HG03103 (cell line): ENCODE results near the gene PLAAT5.

Experiments used
- ATAC-seq: cut with Tn5 transposase; IDR thresholded peaks from one replicate; pipeline ENCODE4 v1.9.1; 2021; ENCODE audit warnings: low read depth; ENCODE audit not compliant: unreplicated experiment

Gene PLAAT5

GRCh38 chr11:63516109-63516508 is 25.1 kb upstream of the PLAAT5 start:
- no peak for ATAC-seq

GRCh38 chr11:63512816-63513215 is 21.8 kb upstream of the PLAAT5 start:
- no peak for ATAC-seq

GRCh38 chr11:63511048-63511748 is 20.2 kb upstream of the PLAAT5 start:
- ATAC-seq = no peak

GRCh38 chr11:63510360-63511047 is 19.5 kb upstream of the PLAAT5 start:
- no peak for ATAC-seq

GRCh38 chr11:63508745-63509144 is 17.8 kb upstream of the PLAAT5 start:
- ATAC-seq = no peak

GRCh38 chr11:63508009-63508408 is 17.0 kb upstream of the PLAAT5 start:
- no peak for ATAC-seq

GRCh38 chr11:63507511-63507910 is 16.5 kb upstream of the PLAAT5 start:
- no peak for ATAC-seq

GRCh38 chr11:63506876-63507275 is 15.9 kb upstream of the PLAAT5 start:
- no peak for ATAC-seq

- no peak for ATAC-seq
Measured at GRCh38 chr11:63505857-63506528, 15.0 kb upstream of the PLAAT5 start, which contains the start of gene LGALS12. Gene LGALS12 (plus strand): TSS chr11:63506084. CDS start chr11:63506459, 375 bp downstream.

- no peak for ATAC-seq
Measured at GRCh38 chr11:63504933-63505586, 14.1 kb upstream of the PLAAT5 start.

- ATAC-seq = no peak
Measured at GRCh38 chr11:63504054-63504453, 13.1 kb upstream of the PLAAT5 start.

- no peak for ATAC-seq
Measured at GRCh38 chr11:63503492-63503891, 12.5 kb upstream of the PLAAT5 start.

GRCh38 chr11:63502252-63502820 is 11.4 kb upstream of the PLAAT5 start:
- no peak for ATAC-seq

- ATAC-seq = no peak
Measured at GRCh38 chr11:63501236-63501635, 10.3 kb upstream of the PLAAT5 start.

- no peak for ATAC-seq
Measured at GRCh38 chr11:63499874-63500273, 8.9 kb upstream of the PLAAT5 start.

- ATAC-seq = no peak
Measured at GRCh38 chr11:63494975-63495374, 4.0 kb upstream of the PLAAT5 start.

GRCh38 chr11:63493127-63493526 is 2.2 kb upstream of the PLAAT5 start:
- ATAC-seq = no peak

- ATAC-seq = no peak
Measured at GRCh38 chr11:63492441-63492840, 1.5 kb upstream of the PLAAT5 start.

- ATAC-seq = no peak
Measured at GRCh38 chr11:63491636-63492372, 837 bp upstream of the PLAAT5 start.

GRCh38 chr11:63491240-63491587 is 247 bp upstream of the PLAAT5 start:
- ATAC-seq = no peak
